Omental fat pad (tissue), 4 donors: Measurements from ENCODE around the gene CMIP. TPM values are rescaled to one million over a fixed set of nuclear protein-coding genes. Genes with fewer than 3 reads are reported as not detected.

Experiments used
- ATAC-seq: fragments of 150-250 bp; one replicate; pipeline ENCODE4 v1.9.1; 2016; ENCODE audit warnings: mild to moderate bottlenecking, moderate library complexity; ENCODE audit not compliant: low FRiP score
- DNase-seq: peaks from one replicate; pipeline ENCODE4 v3.0.0-alpha.2; 2019; ENCODE audit warnings: low spot score
- CTCF ChIP-seq, 3 donors: fragments of 450-650 bp; IDR thresholded peaks; one replicate each; pipeline ENCODE4 v1.5.1; 2016 to 2017; ENCODE audit warnings: antibody characterized with exemption in 3 of 3, mild to moderate bottlenecking in 3 of 3, moderate library complexity in 2 of 3
- total RNA-seq, 4 donors: library from RNA; depleted of rRNA; stranded (reverse); fragments of >200 nt; gene quantifications; one replicate each; pipeline ENCODE4 v1.1.0, GENCODE V29; 2016

Gene CMIP
- total RNA-seq, 4 donors from 2014 or later, result 15.8 to 52.8 (median 32.0) TPM

DNA sequence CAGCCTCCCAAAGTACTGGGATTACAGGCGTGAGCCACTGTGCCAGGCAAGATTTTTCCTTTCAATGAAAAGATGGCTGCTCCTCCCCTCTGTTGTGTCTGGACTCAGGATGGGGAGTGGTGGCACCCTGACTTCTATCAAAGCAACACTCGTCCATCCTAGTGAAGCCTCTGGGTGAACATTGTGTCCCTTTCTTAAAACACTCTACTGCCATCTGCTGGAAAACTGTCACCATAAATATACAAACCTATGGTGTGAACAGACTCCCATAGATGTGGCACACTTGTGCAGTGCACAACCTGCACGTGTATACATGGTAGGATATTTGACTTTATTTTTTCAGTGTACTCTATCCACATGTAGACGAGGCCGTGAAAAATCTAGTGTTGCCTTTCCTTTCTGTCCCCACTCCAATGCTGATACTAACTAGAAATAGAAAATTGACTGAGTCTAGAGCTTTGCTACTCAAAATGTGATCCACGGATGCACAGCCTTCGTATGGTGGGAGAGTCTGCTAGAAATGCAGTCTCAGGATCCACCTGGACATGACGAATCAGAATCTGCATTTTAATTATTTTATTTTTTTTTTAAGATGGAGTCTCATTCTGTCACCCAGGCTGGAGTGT is 278.6 kb downstream of the CMIP start:
- ATAC-seq (peak; percentile 52), DNase-seq (no peak)
- peak in 2 of 3 donors; percentile 22 to 80 for TF ChIP-seq CTCF (IDR thresholded peaks at IDR 0.05)

DNA sequence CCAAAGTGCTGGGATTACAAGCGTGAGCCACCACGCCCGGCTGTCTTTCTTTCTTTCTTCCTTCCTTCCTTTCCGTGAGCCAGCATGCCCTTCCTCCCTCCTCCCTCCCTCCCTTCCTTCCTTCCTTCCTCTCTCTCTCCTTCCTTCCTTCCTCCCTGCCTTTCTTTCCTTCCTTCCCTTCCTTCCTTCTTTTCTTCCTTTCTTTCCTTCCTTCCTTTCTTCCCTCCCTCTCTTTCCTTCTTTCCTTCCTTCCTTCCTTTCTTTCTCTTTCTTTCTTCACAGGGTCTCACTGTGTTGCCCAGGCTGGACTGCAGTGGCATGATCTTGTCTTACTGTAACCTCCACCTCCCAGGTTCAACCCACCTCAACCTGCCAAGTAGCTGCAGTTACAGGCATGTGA is 283.8 kb downstream of the CMIP start:
- no peak for TF ChIP-seq CTCF (IDR thresholded peaks at IDR 0.05)
- no peak for DNase-seq
- no peak for ATAC-seq

DNA sequence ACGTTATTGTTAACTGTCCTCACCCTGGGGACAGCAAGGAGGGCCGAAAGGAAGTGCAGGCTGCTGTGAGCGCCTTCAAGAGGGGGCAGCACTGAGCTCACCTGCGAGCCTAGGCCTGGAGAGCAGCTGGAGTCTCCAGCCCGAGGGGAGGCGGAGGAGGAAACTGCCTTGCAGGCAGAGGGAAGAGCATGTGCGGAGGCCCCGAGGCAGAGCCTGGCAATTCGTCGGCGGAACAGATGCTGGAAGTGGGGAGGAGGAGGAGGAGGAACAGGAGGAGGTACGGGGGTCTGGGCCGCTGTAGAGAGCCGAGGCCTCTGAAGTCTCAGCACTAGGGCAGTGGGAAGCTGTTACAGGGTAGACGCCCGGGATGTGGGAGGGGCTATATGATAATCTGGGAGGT is 284.8 kb downstream of the CMIP start:
- no peak for TF ChIP-seq CTCF (IDR thresholded peaks at IDR 0.05)
- DNase-seq (no peak), ATAC-seq (no peak)

DNA sequence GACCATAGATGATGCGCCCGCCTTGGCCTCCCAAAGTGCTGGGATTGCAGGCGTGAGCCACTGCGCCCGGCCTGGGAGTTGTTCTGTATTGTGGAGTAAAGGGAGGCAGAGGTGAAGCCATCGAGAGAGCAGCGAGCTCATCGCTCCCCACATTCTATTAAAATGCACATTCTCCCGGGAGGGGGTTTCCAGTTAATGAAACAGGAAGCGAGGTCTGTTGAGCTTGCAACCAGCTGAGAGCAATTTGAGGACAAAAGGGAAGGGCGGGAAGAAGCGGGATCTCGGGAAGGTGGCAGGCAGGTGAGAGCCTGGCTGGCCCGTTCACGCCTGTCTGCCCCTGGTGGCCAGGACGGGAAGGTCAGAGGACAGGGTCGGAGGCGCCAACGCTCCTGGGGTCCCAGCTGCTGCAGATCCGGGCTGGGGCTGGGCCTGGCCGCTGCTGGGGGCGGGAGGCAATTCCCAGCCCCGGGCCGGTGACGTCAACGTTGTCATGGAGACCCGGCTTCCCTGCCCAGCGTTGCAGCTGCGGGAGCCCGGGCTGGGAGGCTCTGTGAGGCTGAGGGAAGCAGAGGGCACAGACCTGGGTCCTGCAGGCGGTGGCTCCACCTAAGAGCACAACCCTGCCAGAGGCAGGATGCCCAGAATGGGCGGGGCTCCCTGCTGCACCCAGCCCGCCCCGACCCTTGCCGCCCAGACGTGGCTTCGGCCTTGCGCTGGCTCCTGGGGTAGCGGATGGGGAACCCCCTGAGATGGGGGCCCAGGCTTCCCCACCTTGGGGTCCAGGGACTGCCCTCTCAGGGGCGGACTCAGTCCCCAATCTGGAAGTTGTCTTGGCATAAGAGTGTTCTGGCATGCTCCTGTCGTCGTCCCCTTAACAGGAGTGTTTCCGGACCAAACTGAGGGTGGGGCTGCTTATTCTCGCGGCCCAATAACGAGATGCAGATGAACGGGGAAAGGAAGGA is 285.8 kb downstream of the CMIP start:
- DNase-seq (peak; percentile 83), ATAC-seq (peak; percentile 84)
- peak in 1 of 3 donors; percentile 8 for TF ChIP-seq CTCF (IDR thresholded peaks at IDR 0.05)

DNA sequence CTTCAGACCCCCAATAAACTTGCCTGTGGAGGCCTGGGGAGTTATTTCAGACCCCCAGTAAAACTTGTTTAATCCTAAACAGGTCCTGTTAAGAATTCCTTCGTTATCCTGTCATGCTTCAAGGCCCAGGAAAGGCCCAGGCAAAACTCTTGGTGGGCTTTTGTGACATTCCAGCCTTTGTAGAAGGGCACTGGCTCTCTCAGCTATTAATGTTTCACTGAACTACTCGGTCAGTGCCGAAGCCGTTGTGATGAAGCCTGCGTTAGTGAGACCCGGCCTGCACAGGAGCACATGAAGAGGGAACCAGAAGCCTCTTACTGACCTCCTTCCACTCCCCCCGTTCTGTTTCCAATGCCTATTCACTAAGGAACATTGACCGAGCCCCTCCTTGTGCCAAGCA is 287.0 kb downstream of the CMIP start:
- TF ChIP-seq CTCF (IDR thresholded peaks at IDR 0.05), result no peak
- no peak for DNase-seq
- ATAC-seq, result no peak

DNA sequence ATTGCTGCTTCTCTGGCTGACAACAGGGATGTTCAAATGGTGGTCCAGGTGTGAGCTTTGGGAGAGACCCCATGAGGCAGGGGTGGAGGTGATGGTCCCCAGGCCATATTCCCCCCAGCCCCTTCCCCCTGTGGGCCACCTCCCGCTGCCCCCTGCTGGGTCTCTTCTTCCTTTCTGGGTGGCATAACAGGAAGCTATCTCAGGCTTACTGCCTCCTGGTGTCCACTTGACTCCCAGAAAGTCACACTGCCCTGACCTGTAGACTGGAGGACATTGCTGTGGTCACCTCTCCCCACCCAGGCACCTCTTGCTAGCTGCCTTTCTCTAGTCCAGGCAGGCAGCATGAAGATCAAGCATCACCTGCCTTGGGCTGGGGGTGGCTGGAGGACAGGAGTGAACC is 288.1 kb downstream of the CMIP start:
- DNase-seq (no peak), ATAC-seq (no peak)
- TF ChIP-seq CTCF (IDR thresholded peaks at IDR 0.05), result no peak
